Activated naive CD4-positive, alpha-beta T cell treated with anti-CD3 and anti-CD28 coated beads, Interleukin-2, amount 50 U/mL, for 72 hours (primary cell): ENCODE results near the gene MRPS5. TPM values are rescaled to one million over a fixed set of nuclear protein-coding genes. Genes with fewer than 3 reads are reported as not detected.
"Not testable (repeated sequence)": the region's sequence is repeated elsewhere in the genome, so short reads cannot be mapped to it uniquely, and the experiment has no call there.

Experiments used
- ATAC-seq, 2 donors: fragments of 150-1000 bp; cut with Tn5 transposase; 2 replicates each; pipeline ENCODE4 v1.10.0; 2021; ENCODE audit warnings: mild to moderate bottlenecking in 2 of 2, moderate library complexity in 2 of 2
- DNase-seq, 2 donors: peaks; one replicate each; pipeline ENCODE4 v3.0.0; 2021 to 2022; ENCODE audit warnings: low spot score in 2 of 2
- H3K27ac Mint-ChIP-seq, 2 donors: one replicate each; pipeline ENCODE4 v1.8.0; 2022; ENCODE audit warnings: mild to moderate bottlenecking in 2 of 2, mixed read lengths in 2 of 2
- H3K36me3 Mint-ChIP-seq, 2 donors: one replicate each; pipeline ENCODE4 v1.8.0; 2022; ENCODE audit warnings: mixed read lengths in 2 of 2
- H3K9me3 Mint-ChIP-seq, 2 donors: one replicate each; pipeline ENCODE4 v1.8.0; 2022; ENCODE audit warnings: mixed read lengths in 2 of 2
- total RNA-seq, 2 donors: library from RNA; stranded (reverse); gene quantifications; one replicate each; pipeline ENCODE4 v1.2.3, GENCODE V29; 2022

The MRPS5 gene
- total RNA-seq, 2 donors from 2014 or later = 78.8 to 102 TPM

GRCh38 chr2:95109260-95109659 lies 12.3 kb downstream of the MRPS5 start:
- DNase-seq (no peak), ATAC-seq (no peak)
- Mint-ChIP-seq H3K9me3 (no peaks in the 10 kb centered on the region), H3K36me3 (peaks cover 15 to 38% of the 10 kb centered on the region in 2 donors), H3K27ac (no peak overlapping the region)

- peaks cover 15 to 47% of the 10 kb centered on the region in 2 donors for H3K36me3 Mint-ChIP-seq
- H3K9me3 Mint-ChIP-seq = no peaks in the 10 kb centered on the region
- H3K27ac Mint-ChIP-seq = no peak overlapping the region
- no peak for ATAC-seq
- no peak for DNase-seq
Observed at GRCh38 chr2:95106081-95106480, 15.5 kb downstream of the MRPS5 start.

GRCh38 chr2:95104606-95105005 lies 17.0 kb downstream of the MRPS5 start:
- DNase-seq (no peak), ATAC-seq (no peak)
- Mint-ChIP-seq H3K27ac (peak overlapping the region in 1 of 2 donors; percentile 22), H3K36me3 (peaks cover 15 to 52% of the 10 kb centered on the region in 2 donors), H3K9me3 (no peaks in the 10 kb centered on the region)

- ATAC-seq = no peak
- H3K27ac Mint-ChIP-seq = peak overlapping the region in 1 of 2 donors; percentile 6
- no peaks in the 10 kb centered on the region for H3K9me3 Mint-ChIP-seq
- H3K36me3 Mint-ChIP-seq = peaks cover 28 to 73% of the 10 kb centered on the region in 2 donors
- DNase-seq = no peak
Observed at GRCh38 chr2:95099910-95100309, 21.7 kb downstream of the MRPS5 start.

- peaks cover 31 to 79% of the 10 kb centered on the region in 2 donors for H3K36me3 Mint-ChIP-seq
- H3K27ac Mint-ChIP-seq, DNase-seq, ATAC-seq, H3K9me3 Mint-ChIP-seq: not testable (repeated sequence)
Observed at GRCh38 chr2:95098273-95098672, 23.3 kb downstream of the MRPS5 start.

GRCh38 chr2:95091885-95092555 lies 29.6 kb downstream of the MRPS5 start:
- H3K9me3 Mint-ChIP-seq = no peaks in the 10 kb centered on the region
- ATAC-seq = peak in 1 of 2 donors; percentile 60
- H3K36me3 Mint-ChIP-seq = peaks cover 23 to 48% of the 10 kb centered on the region in 2 donors
- peak overlapping the region in 1 of 2 donors; percentile 96 for H3K27ac Mint-ChIP-seq
- no peak for DNase-seq

GRCh38 chr2:95087379-95087778 lies 34.2 kb downstream of the MRPS5 start:
- no peaks in the 10 kb centered on the region for H3K9me3 Mint-ChIP-seq
- no peak overlapping the region for H3K27ac Mint-ChIP-seq
- ATAC-seq = no peak
- no peak for DNase-seq
- peaks cover 6 to 29% of the 10 kb centered on the region in 2 donors for H3K36me3 Mint-ChIP-seq

- ATAC-seq = no peak
- H3K36me3 Mint-ChIP-seq = peaks cover 6 to 28% of the 10 kb centered on the region in 2 donors
- DNase-seq = no peak
- H3K9me3 Mint-ChIP-seq = no peaks in the 10 kb centered on the region
- no peak overlapping the region for H3K27ac Mint-ChIP-seq
Observed at GRCh38 chr2:95086017-95086416, 35.6 kb downstream of the MRPS5 start.

- Mint-ChIP-seq H3K36me3 (peaks cover 5 to 21% of the 10 kb centered on the region in 2 donors), H3K9me3 (no peaks in the 10 kb centered on the region), H3K27ac (no peak overlapping the region)
- DNase-seq (no peak), ATAC-seq (no peak)
Observed at GRCh38 chr2:95082477-95082876, 39.1 kb downstream of the MRPS5 start.

GRCh38 chr2:95079199-95079683 lies 42.4 kb downstream of the MRPS5 start:
- Mint-ChIP-seq H3K27ac (no peak overlapping the region), H3K36me3 (peaks cover 0 to 11% of the 10 kb centered on the region in 2 donors), H3K9me3 (no peaks in the 10 kb centered on the region)
- DNase-seq (no peak), ATAC-seq (peak; percentile 5 to 27)

GRCh38 chr2:95077861-95078603 lies 43.6 kb downstream of the MRPS5 start:
- Mint-ChIP-seq H3K27ac (peak overlapping the region in 1 of 2 donors; percentile 19), H3K36me3 (peaks cover 0 to 11% of the 10 kb centered on the region in 2 donors)

GRCh38 chr2:95077530-95077825 lies 44.1 kb downstream of the MRPS5 start:
- ATAC-seq = no peak
- Mint-ChIP-seq H3K36me3 (peaks cover 0 to 11% of the 10 kb centered on the region in 2 donors), H3K27ac (peak overlapping the region in 1 of 2 donors; percentile 99), H3K9me3 (no peaks in the 10 kb centered on the region)
- DNase-seq = no peak

More at GRCh38 chr2:95077861-95078603, 43.6 kb downstream of the MRPS5 start:
- no peak for DNase-seq
- no peaks in the 10 kb centered on the region for H3K9me3 Mint-ChIP-seq
- ATAC-seq = no peak

GRCh38 chr2:95076705-95077529 lies 44.7 kb downstream of the MRPS5 start:
- DNase-seq = peak; percentile 89 to 91
- Mint-ChIP-seq H3K36me3 (peaks cover 5 to 11% of the 10 kb centered on the region in 2 donors), H3K27ac (peak overlapping the region; percentile 60 to 99), H3K9me3 (peaks cover 0 to 1% of the 10 kb centered on the region in 2 donors)
- ATAC-seq = peak; percentile 62 to 84

- ATAC-seq (no peak), DNase-seq (no peak)
- H3K36me3 Mint-ChIP-seq = peaks cover 6 to 11% of the 10 kb centered on the region in 2 donors
- peaks cover 0 to 5% of the 10 kb centered on the region in 2 donors for H3K9me3 Mint-ChIP-seq
- peak overlapping the region; percentile 84 to 99 for H3K27ac Mint-ChIP-seq
Observed at GRCh38 chr2:95075440-95076132, 46.0 kb downstream of the MRPS5 start.

- peaks cover 6 to 11% of the 10 kb centered on the region in 2 donors for H3K36me3 Mint-ChIP-seq
- H3K9me3 Mint-ChIP-seq = peaks cover 0 to 5% of the 10 kb centered on the region in 2 donors
- DNase-seq (peak; percentile 58 to 82), ATAC-seq (peak; percentile 66 to 70)
- H3K27ac Mint-ChIP-seq = peak overlapping the region; percentile 92 to 99
Observed at GRCh38 chr2:95074663-95075439, 46.8 kb downstream of the MRPS5 start.
